ENCODE results near the gene OR5V1. TPM values are rescaled to one million over a fixed set of nuclear protein-coding genes. Genes with fewer than 3 reads are reported as not detected.
"Not testable (repeated sequence)": the region's sequence is repeated elsewhere in the genome, so short reads cannot be mapped to it uniquely, and the experiment has no call there.

OR5V1 gene
- total RNA-seq, 4 donors from 2014 or later, result not detected

GRCh38 chr6:29332676-29333075 is 36.0 kb downstream of the OR5V1 start:
- no peak overlapping the region for H3K27ac ChIP-seq
- H3K36me3 ChIP-seq, result no peaks in the 10 kb centered on the region
- H3K4me1 ChIP-seq, result no peaks in the 10 kb centered on the region
- DNase-seq, result no peak
- H3K9me3 ChIP-seq, result no peaks in the 10 kb centered on the region
- in situ Hi-C loops (cut with MboI; ENCODE audit: low pct_ligation_motif_present in 1 of 4, low pct_unique_long_range_greater_than_20kb in 1 of 4, low sequenced_read_pairs in 3 of 4), result no loop called here
- no peak overlapping the region for H3K4me3 ChIP-seq
- TF ChIP-seq POLR2AphosphoS5 (IDR thresholded peaks at IDR 0.05) (no peak), EP300 (IDR thresholded peaks at IDR 0.05; ENCODE audit: low read depth) (no peak), POLR2A (IDR thresholded peaks at IDR 0.05) (no peak)
- TF ChIP-seq, protein P1, sequence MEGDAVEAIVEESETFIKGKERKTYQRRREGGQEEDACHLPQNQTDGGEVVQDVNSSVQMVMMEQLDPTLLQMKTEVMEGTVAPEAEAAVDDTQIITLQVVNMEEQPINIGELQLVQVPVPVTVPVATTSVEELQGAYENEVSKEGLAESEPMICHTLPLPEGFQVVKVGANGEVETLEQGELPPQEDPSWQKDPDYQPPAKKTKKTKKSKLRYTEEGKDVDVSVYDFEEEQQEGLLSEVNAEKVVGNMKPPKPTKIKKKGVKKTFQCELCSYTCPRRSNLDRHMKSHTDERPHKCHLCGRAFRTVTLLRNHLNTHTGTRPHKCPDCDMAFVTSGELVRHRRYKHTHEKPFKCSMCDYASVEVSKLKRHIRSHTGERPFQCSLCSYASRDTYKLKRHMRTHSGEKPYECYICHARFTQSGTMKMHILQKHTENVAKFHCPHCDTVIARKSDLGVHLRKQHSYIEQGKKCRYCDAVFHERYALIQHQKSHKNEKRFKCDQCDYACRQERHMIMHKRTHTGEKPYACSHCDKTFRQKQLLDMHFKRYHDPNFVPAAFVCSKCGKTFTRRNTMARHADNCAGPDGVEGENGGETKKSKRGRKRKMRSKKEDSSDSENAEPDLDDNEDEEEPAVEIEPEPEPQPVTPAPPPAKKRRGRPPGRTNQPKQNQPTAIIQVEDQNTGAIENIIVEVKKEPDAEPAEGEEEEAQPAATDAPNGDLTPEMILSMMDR (IDR thresholded peaks at IDR 0.05), result no peak
- no peaks in the 10 kb centered on the region for H3K27me3 ChIP-seq
- intact Hi-C loops (cut with DNase I; ENCODE audit: low total_unique reads), result no loop called here

- H3K4me3 ChIP-seq, result no peak overlapping the region
These were observed 42.9 kb downstream of the OR5V1 start for GRCh38 chr6:29325777-29326176.

DNA sequence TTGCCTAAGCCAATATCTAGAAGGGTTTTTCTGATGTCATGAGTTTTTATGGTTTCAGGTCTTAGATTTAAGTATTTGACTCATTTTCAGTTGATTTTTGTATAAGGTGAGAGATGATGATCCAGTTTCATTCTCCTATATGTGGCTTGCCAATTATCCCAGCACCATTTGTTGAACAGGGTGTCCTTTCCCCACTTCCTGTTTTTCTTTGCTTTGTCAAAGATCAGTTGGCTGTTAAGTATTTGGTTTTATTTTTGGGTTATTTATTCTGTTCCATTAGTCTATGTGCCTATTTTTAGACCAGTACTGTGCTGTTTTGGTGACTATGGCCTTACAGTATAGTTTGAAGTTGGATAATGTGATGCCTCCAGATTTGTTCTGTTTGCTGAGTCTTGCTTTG is 45.3 kb downstream of the OR5V1 start:
- H3K9me3 ChIP-seq; intact Hi-C loops (cut with DNase I; ENCODE audit: low total_unique reads); H3K4me3 ChIP-seq; in situ Hi-C loops (cut with MboI; ENCODE audit: low pct_ligation_motif_present in 1 of 4, low pct_unique_long_range_greater_than_20kb in 1 of 4, low sequenced_read_pairs in 3 of 4); H3K27ac ChIP-seq; H3K4me1 ChIP-seq; DNase-seq; H3K36me3 ChIP-seq; H3K27me3 ChIP-seq: not testable (repeated sequence)

More at GRCh38 chr6:29325777-29326176, 42.9 kb downstream of the OR5V1 start:
- intact Hi-C loops (cut with DNase I; ENCODE audit: low total_unique reads) (no loop called here), in situ Hi-C loops (cut with MboI; ENCODE audit: low pct_ligation_motif_present in 1 of 4, low pct_unique_long_range_greater_than_20kb in 1 of 4, low sequenced_read_pairs in 3 of 4) (no loop called here)
- Histone ChIP-seq H3K27ac (no peak overlapping the region), H3K36me3 (no peaks in the 10 kb centered on the region), H3K4me1 (no peaks in the 10 kb centered on the region), H3K9me3 (no peaks in the 10 kb centered on the region), H3K27me3 (no peaks in the 10 kb centered on the region)
- 46 to 48% methylated on average over 4 of the region's 4 CpGs for WGBS, 2 donors (ENCODE audit: low coverage in 1 of 2)
- TF ChIP-seq POLR2A (IDR thresholded peaks at IDR 0.05) (no peak), POLR2AphosphoS5 (IDR thresholded peaks at IDR 0.05) (no peak), EP300 (IDR thresholded peaks at IDR 0.05; ENCODE audit: low read depth) (no peak)
- TF ChIP-seq, protein P1 (IDR thresholded peaks at IDR 0.05), result no peak
- no peak for DNase-seq

DNA sequence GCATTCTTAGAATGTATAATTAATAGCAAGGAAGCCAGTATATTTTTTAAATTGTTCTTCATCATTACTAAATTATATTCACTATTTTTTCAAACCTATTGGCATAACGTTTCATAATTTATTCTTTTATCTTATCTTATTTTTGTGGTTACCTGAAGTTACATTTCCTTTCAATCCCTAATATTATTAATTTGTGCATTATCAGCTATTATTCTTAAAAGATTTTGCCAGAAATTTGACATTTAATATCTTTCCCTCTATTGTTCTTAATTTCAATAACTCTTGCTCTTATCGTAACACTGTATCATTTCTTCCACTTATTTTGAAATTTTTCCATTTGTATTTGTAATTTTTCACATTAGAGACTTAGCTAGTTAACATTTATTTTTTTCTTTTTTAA is 48.7 kb downstream of the OR5V1 start:
- no peak overlapping the region for H3K4me3 ChIP-seq
- no peaks in the 10 kb centered on the region for H3K36me3 ChIP-seq
- H3K4me1 ChIP-seq, result no peaks in the 10 kb centered on the region
- in situ Hi-C loops (cut with MboI; ENCODE audit: low pct_ligation_motif_present in 1 of 4, low pct_unique_long_range_greater_than_20kb in 1 of 4, low sequenced_read_pairs in 3 of 4) (no loop called here), intact Hi-C loops (cut with DNase I; ENCODE audit: low total_unique reads) (no loop called here)
- TF ChIP-seq POLR2AphosphoS5 (IDR thresholded peaks at IDR 0.05), result no peak
- no peak for TF ChIP-seq POLR2A (IDR thresholded peaks at IDR 0.05)
- TF ChIP-seq, protein P1 (IDR thresholded peaks at IDR 0.05), result no peak
- TF ChIP-seq EP300 (IDR thresholded peaks at IDR 0.05; ENCODE audit: low read depth), result no peak
- H3K9me3 ChIP-seq, result no peaks in the 10 kb centered on the region
- 81 to 84% methylated on average over 2 of the region's 2 CpGs for WGBS, 2 donors (ENCODE audit: low coverage in 1 of 2)
- DNase-seq, result no peak
- H3K27ac ChIP-seq, result no peak overlapping the region
- no peaks in the 10 kb centered on the region for H3K27me3 ChIP-seq

Other genes starting within 250 kb of the OR5V1 start
- gene OR2J2, start 198.0 kb downstream of the OR5V1 start, total RNA-seq, result not detected
- not detected for gene OR14J1, start 67.2 kb downstream of the OR5V1 start, total RNA-seq
- gene OR12D3, start 6.4 kb upstream of the OR5V1 start, total RNA-seq, result not detected
- not detected for gene OR12D2, start 26.8 kb upstream of the OR5V1 start, total RNA-seq
- gene OR12D1, start 46.1 kb upstream of the OR5V1 start, total RNA-seq, result not detected
- gene OR10C1, start 70.4 kb upstream of the OR5V1 start, total RNA-seq, result not detected
- gene OR11A1, start 88.2 kb upstream of the OR5V1 start, total RNA-seq, result not detected
- gene OR2H1, start 88.3 kb upstream of the OR5V1 start, total RNA-seq, result not detected
- not detected for gene MAS1L, start 119.1 kb upstream of the OR5V1 start, total RNA-seq
- 1 to 10 TPM in 1 of 4 donors, under 1 TPM in 1, not detected in 2; 0.96 to 8.4 TPM for gene UBD, start 190.9 kb upstream of the OR5V1 start, total RNA-seq
- gene OR2H2, start 216.3 kb upstream of the OR5V1 start, total RNA-seq, result not detected